Activated gamma-delta T cell (primary cell): ENCODE measurements around the gene RNF141.

ENCODE experiments used
- DNase-seq: peaks from one replicate; lab custom pipeline; 2025; lab: John Stamatoyannopoulos, UW

The RNF141 gene

DNA sequence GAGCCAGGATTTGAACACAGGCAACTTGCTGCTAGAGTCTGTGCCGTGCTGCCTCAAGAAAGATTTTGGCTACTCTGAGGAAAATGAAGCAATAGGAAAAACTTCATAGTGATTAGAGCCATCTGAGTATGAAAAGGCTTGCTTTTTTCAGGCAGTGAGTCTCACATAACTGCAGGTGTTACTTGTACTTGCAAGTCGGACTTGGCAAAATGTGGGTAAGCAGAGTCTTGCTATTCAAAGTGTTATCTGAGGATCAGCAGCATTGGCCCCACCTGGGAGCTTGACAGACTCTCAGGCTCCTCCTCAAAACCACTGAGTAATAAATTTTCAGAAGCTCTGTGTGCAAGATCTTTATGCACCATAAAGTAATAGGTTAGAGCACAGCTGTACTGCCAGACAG is 18.1 kb downstream of the RNF141 start:
- no peak for DNase-seq

DNA sequence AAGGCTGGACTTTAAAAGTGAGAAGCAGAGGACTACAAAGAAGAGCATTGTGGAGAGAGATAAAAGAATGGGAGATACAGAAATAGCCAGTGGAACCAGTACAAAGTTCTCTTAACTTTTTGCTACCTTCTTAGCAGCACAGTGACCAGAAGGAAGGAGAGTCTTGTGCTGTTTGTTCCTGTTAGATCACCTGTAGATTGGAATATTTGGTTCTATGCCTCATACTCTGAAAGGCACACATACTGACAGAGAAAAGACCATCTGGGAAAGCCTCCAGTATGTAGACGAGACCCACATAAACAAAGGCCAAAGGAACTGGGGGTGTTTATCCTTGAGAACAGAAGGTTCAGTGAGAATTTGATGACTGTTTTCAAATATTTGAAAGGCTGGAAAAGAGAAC is 18.7 kb downstream of the RNF141 start:
- no peak for DNase-seq

DNA sequence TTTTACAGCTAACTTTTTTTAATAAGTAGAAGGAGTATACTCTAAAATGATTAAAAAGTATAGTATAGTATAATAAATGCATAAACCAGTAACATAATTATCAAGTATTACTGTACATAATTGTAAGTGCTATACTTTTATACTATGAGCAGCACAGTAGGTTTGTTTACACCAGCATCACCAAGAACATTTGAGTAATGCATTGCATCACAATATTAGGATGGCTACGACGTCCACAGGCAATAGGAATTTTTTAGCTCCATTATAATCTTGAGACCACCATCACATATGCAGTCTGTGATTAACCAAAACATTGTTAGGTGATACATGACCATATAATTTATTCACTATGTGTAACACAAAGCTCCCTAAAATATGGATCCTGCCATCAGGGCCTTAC is 20.4 kb downstream of the RNF141 start:
- no peak for DNase-seq

DNA sequence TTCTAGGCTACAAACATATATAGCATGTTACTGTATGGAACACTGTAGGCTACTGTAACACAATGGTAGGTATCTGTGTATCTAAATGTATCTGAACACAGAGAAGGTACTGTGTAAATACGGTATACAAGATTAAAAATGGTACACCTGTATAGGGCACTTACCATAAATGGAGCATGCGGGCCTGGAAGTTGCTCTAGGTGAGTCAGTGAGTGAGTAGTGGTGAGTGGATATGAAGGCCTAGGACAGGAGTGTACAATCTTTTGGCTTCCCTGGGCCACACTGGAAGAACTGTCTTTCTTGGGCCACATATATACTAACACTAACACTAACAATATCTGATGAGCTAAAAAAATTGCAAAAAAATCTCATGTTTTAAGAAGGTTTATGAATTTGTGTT is 21.4 kb downstream of the RNF141 start:
- no peak for DNase-seq

DNA sequence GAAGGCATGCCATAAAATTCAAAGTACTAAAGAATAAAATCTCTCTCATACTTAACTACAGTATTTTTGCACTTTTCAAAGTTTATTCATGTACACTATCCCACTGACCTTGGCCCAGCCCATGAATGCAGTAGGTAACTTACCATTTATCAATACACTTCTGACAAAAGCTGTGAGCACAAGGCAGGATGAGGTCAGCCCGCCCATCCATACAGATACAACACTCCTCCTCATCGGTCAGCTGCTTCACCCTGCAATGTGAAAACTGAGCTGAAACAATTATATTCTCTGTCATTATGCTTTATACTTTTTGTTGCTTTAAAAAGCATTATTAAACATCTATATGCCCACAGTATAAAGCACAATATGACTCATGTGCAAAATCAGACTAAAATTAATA is 22.1 kb downstream of the RNF141 start:
- no peak for DNase-seq

DNA sequence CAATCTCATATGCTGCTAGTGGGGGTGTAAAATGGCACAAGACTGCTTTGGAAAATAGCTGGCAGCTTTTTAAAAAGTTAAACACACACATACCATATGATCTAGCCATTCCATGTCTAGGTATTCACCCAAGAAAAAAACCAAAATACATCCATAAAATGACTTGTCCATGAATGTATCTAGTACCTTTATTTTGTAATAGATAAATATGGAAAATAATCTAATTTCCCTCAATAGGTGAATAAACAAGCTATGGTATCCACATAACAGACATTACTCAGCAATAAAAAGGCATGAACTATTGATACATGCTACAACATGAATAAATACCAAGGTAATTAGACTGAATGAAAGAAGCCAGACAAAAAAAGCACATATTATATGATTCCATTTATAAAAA is 22.9 kb downstream of the RNF141 start:
- DNase-seq: no peak

DNA sequence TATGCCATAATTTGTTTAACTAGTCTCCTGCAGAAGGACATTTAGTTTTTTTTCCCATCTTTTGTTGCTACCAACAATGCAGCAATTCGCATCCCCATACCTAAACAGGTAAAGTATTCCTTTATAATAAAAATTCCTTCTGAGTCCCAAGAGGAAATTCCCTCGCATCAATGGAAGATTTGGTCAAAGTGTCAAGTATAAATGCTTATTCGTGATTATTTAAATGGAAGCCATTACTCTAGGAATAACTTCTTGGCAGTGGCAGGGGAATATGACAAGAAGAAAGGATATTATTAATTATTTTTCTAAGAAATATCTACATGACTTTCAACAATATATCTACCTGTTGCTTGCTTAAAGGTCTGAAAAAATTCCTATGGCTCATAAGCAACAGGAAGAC is 25.6 kb downstream of the RNF141 start:
- DNase-seq: no peak

DNA sequence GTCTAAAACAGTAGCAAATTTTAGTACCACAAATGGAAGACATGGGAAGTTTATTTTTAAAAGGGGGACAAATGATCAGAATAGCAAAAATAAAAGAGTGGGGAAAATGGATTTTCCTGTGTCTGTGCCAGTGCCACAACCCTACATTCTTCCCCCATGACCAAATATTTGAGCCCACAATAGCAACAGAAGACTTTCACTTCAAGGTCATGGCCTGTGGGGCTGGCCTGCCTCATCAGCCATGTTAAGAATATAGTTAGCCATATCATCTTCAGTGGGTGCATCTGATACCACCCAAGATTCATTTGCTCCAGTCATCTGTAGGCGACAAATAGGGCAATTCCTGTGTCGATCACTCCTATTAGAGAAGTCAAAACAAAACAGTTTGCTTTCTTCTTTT is 26.3 kb downstream of the RNF141 start:
- no peak for DNase-seq

DNA sequence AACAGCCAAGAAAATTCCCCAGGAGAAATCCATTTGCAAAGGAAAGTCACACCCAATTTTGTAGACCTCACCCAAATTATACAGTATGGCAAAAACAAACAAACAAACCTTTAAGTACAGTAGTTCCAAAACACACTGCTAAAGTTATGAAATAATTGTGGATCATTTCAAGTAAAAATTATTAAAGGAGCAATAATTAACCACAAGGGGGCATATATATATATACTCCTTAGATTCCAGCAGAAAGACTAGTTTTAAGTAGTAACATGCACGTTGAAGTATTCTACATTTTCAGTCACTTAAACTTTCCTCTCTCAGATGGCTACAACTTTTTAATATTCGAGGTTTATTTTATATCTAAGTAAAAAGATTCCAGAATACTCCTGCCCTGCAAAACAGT is 26.8 kb downstream of the RNF141 start:
- DNase-seq: no peak

DNA sequence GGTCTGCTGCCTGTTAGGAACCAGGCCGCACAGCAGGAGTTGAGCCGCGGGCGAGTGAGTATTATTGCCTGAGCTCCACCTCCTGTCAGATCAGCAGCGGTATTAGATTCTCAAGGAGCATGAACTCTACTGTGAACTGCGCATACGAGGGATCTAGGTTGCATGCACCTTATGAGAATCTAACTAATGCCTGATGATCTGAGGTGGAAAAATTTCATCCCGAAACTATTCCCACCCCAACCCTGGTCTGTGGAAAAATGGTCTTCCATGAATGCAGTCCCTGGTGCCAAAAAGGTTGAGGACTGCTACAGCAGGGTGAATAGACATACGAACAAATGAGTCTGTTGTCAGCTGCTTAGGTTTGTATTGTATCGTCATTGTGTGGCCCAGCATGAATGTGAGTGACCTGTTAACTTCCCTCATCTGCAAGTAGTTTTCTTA is 29.8 kb downstream of the RNF141 start:
- no peak for DNase-seq

DNA sequence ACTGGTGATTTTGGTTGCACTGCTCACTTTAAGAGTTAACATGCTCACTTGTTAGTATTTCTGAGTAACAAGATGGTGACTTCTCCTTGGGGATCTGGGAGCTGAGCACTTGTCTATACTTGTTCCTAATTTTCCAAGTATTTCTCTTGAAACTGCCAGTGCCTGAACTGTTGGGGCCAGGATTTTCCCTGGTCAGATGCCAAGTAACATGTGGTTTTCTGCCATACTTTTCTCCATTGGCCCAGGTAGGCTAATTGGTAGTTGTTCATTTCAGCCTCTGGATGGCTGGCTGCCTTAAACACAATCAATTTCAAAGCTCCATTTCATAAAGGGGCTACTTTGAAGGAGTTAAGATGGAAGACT is 35.0 kb downstream of the RNF141 start:
- no peak for DNase-seq

DNA sequence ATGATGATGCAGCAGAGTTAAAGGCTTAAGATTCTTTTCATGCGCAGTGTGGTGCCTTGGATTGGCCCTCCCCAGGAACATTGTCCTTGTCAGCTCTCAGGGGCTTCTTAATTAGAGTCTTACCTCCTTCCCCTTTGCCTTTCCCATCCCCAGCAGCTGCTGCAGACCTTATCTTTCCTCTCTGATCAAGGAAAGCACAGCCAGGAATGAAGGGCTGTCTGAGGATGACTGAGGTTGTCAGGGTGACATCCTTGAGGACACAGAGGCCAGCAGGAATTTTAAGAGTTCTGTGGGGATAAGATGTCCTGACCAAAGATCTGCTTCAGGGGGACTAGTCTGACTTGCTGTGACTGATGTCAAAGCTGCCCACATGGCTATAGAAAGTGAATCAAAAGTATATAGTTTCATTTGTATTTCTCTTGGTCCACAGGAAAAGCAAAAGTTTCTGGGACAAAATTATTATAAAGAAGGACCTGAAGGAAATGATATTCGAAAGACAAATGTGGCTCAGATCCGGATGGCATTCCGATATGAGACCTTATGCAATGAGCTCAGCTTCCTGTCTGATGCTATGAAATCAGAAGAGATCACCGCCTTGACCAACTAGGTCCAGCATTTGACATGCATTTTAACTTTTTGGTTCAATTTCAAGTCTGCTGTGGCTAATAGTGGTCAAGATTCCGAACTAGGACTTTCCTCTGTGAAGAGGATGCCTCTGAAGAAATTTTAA is 35.5 kb downstream of the RNF141 start:
- no peak for DNase-seq

DNA sequence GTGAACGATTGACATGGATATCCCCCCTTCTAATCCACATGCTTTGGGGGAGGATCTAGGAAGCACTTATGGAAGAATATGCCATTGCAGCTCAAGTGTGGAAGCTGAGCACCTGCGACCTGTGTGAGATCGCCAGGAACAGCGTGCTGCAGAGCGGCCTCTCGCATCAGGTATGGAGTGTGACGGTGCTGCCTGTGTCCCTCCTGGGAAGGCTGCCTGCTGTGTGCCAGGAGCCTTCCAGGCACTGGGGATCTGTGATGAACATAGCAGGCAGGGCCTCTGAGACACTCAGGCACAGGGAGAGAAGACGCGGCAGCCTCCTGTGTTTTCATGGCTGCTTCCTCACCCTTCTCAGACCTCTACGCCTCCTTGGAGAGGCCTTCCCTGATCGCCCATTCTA is 36.5 kb downstream of the RNF141 start:
- DNase-seq: no peak

DNA sequence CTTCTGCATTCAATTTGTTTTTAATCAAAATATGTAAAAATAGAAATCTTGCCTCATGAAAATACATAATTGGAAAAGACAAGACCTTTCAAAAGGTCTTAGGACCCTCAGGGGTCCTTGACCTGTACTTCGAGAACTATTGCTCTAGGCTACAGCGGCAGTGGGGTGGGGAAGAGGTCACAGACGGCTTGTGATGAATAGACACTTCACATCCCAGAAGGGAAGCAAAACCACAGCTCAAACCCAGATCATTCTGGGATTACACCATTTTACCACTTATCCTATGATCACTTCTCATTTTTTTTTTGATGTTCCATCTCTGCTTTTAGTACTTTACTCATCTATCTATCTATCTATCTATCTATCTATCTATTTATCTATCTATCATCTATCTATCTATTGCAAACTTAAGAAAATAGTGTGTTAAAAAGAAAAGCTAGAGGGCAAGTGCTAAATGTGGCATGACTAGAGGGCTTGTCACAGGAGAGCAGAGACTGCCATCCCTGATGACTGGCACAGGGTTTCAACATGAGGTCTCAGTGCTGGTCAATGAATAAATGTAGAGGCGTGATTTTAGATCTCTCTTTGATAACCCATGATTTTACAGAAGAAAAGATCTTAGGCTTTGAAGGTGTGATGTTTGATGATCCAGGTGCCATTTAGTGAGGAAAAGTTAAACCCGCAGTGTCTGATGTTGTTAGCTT is 37.1 kb downstream of the RNF141 start:
- no peak for DNase-seq

DNA sequence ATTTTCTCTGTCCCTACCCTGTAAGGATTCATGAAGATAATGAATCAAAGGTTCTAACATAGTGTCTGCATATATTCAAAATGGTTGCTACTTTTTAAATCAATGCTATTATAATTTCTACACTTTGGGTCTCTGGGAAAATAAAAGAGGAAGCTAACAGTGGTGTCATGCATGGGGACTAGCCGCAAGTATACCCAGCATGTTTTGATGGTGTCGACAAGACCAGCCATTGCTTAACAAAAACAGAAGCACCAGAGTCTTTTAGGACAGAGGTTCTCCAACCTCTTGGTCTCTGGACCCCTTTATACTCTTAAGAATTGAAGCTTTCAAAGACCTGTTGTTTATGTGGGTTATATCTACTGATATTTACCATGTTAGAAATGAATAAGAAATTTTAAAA is 37.8 kb downstream of the RNF141 start:
- no peak for DNase-seq

DNA sequence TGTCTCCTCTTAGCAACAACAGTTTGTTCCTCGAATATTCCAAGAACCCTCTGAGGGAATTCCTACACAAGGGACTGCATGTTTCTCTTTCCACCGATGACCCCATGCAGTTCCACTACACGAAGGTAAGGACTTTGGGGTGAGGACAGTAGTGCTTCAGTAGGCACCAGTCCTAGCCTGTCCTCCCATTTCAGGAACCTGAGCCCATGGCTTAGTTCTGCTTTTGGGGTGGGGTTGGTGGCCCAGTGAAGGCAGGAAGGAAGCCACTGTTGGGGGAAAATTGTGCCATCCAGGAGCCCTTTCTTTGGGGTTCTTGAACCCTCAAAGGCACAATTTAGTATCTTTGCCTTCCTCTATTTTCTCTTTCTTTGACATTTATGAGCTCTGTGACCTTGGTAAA is 38.2 kb downstream of the RNF141 start:
- DNase-seq: no peak

DNA sequence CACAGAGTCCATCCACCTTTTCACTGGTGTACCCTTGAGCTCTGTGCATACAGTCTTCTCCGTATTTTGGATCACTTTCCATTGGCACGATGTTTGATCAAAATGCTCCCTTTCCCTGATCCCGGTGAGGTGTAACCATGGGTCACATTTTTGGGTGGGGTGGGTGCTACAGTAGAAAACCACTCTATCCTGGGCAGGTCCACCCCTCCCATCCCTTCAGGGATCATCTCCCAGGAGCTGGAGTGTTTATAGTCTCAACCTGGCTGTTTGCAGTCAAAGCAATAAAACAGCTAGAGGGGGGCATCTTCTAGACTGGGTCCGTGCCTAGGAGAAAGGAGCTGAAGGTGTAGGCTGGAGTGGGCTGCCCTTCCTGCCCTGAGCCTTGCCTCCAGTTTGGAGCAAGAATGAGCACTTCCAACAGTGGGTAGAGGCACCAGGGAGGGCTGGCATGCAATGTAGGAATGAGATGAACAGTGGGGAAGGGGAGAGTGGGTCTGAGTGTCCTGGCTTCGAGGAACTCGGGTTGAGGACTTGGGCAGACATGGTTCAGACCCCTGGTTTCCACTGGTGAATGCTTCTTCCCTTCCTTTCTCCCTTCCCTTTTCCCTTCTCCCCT is 38.8 kb downstream of the RNF141 start:
- no peak for DNase-seq

DNA sequence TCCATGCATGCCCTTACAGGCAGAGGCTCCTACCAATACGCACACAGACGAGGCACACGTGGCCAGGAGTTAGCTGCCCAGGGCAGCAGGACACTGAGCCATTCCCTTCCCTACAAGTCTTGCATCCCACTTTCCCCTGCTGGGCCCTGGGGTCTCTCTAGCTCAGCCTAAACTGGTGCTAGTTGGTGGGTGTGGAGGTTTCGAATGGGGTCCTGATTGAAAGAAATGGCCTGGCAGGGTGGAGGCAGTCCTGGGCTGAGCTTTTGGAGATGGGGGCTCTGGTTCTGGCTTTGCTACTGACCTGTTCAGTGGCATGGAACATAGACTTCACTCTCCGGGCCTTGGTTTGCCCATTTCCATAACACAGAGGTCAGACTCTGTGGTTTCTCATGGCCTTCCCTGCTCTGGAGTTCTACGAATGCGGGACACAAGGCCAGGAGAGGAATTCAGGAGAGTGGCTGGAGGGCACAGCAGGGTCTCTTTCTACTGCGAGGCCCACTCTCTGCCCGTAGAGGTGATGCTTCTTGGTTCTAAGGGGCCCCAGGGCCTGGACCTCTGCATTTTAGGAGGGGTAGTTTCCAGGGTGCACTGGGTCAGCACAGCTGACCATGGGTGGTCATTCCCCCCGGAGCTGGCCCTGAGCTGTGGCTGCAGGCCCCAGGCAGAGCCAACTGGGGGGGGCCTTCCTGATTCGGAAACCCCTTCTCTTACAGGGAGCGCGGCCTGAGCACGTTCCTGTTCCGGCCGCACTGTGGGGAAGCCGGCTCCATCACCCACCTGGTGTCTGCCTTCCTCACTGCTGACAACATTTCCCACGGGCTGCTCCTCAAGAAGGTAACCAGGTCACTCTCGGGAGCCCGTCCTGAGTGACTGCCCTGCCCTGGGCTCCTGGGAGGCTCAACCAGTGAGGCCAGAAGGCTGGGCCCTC is 40.0 kb downstream of the RNF141 start:
- no peak for DNase-seq

DNA sequence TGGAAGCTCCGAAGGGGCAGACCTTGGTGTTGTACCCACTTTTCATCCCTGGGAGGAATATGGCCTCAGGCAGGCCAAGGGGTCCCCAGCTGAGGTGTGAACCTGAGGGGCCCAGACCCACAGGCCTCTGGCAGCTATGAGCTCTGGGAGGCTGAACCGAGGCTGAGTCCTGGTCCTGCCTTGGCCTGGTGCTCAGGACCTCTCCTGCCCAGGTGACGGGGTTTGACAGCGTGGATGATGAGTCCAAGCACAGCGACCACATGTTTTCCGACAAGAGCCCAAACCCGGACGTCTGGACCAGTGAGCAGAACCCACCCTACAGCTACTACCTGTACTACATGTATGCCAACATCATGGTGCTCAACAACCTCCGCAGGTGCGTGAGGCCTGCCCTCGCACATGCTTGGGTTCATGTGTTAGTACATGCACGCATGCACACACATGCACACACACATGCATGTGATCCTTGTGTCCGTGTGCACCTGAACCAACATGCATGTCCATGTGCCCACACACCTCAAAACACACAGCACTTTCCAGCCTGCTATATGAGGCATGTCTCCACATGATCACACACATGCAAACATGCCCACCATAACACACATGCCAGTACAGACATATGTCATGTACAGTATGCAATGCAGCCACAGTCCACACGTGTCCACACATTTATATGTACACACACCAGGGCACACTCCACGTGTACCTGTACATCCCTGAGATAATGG is 40.9 kb downstream of the RNF141 start:
- no peak for DNase-seq

DNA sequence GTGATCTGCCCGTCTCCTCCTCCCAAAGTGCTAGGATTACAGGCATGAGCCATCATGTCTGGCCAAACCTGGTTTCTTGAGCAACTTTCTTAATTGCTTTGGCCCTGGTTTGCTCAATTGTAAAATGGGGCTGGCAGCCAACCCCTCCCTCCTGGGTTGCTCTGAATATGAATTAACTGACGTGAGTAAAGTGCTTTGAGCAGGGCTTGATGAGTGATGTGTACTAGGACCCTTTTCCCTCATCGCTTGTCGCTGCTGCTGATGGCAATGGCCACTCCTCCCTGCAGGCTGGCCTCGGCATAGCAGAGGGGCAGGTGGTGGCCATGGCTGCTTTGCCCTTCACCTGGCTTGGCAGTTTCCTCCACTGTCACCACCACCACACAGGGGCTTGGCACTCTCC is 41.5 kb downstream of the RNF141 start:
- no peak for DNase-seq

DNA sequence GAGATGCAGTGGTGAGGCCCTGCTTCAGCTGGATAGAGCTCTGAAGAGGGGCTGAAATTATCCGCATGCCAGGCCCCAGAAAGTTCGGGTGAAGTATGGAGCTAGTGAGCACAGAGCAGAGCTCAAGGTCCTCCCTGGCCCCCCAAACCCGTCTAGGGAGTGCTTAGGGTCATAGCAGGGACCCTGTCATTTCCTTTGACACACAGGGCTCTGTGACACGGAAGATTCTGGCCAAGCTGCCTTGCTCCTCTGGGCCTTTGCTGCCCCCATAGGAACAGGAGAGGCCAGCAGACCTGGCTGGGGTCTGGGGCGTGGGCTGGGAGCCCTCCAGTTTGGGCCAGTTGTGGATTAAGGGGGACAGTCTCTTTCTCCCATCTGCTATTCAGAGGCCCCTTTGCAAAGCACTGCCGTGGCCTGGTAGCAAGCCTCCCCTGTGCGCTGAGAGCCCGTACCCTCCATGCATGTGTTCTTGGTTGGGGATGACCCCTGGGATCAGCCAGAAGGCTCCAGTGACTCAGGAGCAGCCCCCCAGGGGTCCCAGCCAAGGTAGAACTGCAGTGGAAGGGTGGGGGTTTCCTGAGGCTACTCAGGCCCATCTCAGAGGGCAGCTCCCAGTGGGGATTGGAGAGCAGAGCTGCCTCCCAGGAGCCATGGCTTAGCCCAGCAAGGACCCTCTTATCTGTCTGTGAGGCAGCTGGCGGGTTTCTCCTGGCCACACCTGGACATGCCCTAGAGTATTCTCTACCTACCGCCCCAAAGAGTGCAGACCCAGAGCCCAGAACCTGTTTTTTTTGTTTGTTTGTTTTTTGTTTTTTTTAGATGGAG is 42.3 kb downstream of the RNF141 start:
- no peak for DNase-seq
